HG02840 (cell line): ENCODE data around the gene CYP4F12.

Experiments
- ATAC-seq: cut with Tn5 transposase; IDR thresholded peaks from one replicate; pipeline ENCODE4 v1.9.1; 2021; ENCODE audit warnings: mild to moderate bottlenecking, moderate library complexity, moderate number of reproducible peaks; ENCODE audit not compliant: unreplicated experiment, low FRiP score

The CYP4F12 gene

GRCh38 chr19:15696654-15697194 is 23.8 kb downstream of the CYP4F12 start:
- ATAC-seq = no peak

- ATAC-seq = no peak
Observed at GRCh38 chr19:15701757-15702533, 29.1 kb downstream of the CYP4F12 start.

GRCh38 chr19:15702534-15702930 is 29.6 kb downstream of the CYP4F12 start:
- ATAC-seq = no peak

- ATAC-seq = no peak
Observed at GRCh38 chr19:15714638-15715037, 41.8 kb downstream of the CYP4F12 start.

- ATAC-seq = no peak
Observed at GRCh38 chr19:15715642-15716041, 42.8 kb downstream of the CYP4F12 start.

- ATAC-seq = no peak
Observed at GRCh38 chr19:15717809-15718208, 44.9 kb downstream of the CYP4F12 start.

GRCh38 chr19:15721268-15721667 is 48.4 kb downstream of the CYP4F12 start:
- ATAC-seq = no peak

- no peak for ATAC-seq
Observed at GRCh38 chr19:15722956-15723355, 50.1 kb downstream of the CYP4F12 start.

- ATAC-seq = no peak
Observed at GRCh38 chr19:15727724-15728123, 54.8 kb downstream of the CYP4F12 start, which contains the start of gene OR10H2. Gene OR10H2 (plus strand): TSS chr19:15728024. CDS start chr19:15728044, 20 bp downstream.

- ATAC-seq = no peak
Observed at GRCh38 chr19:15730538-15730937, 57.7 kb downstream of the CYP4F12 start.

- ATAC-seq = no peak
Observed at GRCh38 chr19:15732388-15732787, 59.5 kb downstream of the CYP4F12 start.

GRCh38 chr19:15733895-15734294 is 61.0 kb downstream of the CYP4F12 start:
- ATAC-seq = no peak

- no peak for ATAC-seq
Observed at GRCh38 chr19:15737722-15738121, 64.8 kb downstream of the CYP4F12 start, which contains the start of gene OR10H3. Gene OR10H3 (plus strand): TSS chr19:15737985. CDS start chr19:15741393, 3,408 bp downstream.

GRCh38 chr19:15740785-15741184 is 67.9 kb downstream of the CYP4F12 start:
- no peak for ATAC-seq
